Fibroblast of the conjunctiva (primary cell): ENCODE data around the gene PLGRKT.
A peak's percentile ranks its signal among the peaks of the same experiment; 100 is the strongest.
"Not testable (repeated sequence)": the region's sequence is repeated elsewhere in the genome, so short reads cannot be mapped to it uniquely, and the experiment has no call there.

Experiments
- DNase-seq: peaks from one replicate; pipeline ENCODE4 v3.0.0-alpha.2; 2010; ENCODE audit warnings: low read depth

Gene PLGRKT

GRCh38 chr9:5450359-5451091, 12.8 kb upstream of the PLGRKT start, which contains the start of gene CD274:
TSS of gene CD274 (plus strand) at chr9:5450542. CDS start at chr9:5456114, 5,572 bp downstream.
- DNase-seq = peak; percentile 81

GRCh38 chr9:5449521-5450358, 12.0 kb upstream of the PLGRKT start:
- DNase-seq = no peak

GRCh38 chr9:5448461-5449435, 11.0 kb upstream of the PLGRKT start:
- no peak for DNase-seq

GRCh38 chr9:5448016-5448415, 10.3 kb upstream of the PLGRKT start:
- no peak for DNase-seq

DNA sequence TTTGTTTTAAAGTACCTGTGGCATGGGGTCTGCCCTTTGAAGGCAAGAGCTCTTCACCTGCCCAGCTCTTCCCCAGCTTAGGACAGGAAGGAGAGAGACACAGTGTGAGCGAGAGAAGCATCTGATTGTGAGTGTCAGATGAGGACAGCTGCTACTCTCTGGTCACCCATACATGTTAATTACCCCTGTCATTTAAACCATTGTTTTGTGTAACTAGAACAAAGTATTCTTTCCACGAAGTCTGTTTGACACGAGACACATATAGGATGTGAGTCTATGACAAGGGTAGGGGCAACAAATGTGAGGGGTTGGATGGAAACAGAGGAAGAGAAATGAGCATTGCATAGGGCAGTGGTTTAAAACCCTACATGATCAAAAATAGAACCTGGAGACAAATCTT, 9.6 kb upstream of the PLGRKT start:
- DNase-seq = no peak

GRCh38 chr9:5446451-5447236, 8.9 kb upstream of the PLGRKT start:
- DNase-seq = no peak

DNA sequence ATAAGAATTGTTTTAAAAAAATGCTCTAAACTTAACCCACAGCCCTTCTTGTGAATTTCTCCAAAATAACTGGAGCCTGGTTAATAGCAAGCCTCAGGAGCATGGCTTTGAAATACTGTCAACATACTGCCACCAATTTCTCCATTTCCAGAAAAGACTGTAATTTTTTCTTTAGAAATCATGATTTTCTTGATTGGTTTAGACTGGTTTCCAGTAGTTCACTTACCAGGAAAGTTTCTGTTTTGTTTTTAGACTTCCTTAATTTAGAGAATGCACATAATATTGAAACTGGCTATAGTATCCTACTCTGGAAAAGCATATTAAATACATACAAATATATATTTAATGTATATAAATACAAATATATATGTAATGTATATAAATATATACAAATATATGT, 8.2 kb upstream of the PLGRKT start:
- no peak for DNase-seq

DNA sequence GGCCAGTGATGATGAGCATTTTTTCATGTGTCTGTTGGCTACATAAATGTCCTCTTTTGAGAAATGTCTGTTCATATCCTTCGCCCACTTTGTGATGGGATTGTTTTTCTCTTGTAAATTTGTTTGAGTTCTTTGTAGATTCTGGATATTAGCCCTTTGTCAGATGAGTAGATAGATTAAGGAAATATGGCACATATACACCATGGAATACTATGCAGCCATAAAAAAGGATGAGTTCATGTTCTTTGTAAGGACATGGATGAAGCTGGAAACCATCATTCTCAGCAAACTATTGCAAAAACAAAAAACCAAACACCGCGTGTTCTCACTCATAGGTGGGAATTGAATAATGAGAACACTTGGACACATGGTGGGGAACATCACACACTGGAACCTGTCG, 7.4 kb upstream of the PLGRKT start:
- DNase-seq = not testable (repeated sequence)

DNA sequence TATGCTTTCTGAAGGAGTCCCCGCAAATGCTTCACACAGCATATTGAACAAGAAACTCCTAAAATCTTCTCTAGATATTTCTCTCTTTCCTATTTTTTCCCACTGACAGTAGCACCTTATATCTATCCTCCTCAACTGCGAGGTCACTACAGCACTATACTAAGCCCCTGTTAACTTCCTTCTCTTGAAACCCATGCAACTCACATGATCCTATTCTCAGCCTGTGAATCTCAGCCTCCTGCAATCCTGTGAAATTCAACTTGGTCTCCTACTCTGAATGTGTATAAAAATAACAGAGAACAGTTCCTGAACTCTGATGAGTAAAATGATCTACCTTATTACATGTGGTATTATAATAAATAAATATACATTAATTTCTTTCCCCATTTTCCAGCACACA, 6.1 kb upstream of the PLGRKT start:
- DNase-seq = no peak

DNA sequence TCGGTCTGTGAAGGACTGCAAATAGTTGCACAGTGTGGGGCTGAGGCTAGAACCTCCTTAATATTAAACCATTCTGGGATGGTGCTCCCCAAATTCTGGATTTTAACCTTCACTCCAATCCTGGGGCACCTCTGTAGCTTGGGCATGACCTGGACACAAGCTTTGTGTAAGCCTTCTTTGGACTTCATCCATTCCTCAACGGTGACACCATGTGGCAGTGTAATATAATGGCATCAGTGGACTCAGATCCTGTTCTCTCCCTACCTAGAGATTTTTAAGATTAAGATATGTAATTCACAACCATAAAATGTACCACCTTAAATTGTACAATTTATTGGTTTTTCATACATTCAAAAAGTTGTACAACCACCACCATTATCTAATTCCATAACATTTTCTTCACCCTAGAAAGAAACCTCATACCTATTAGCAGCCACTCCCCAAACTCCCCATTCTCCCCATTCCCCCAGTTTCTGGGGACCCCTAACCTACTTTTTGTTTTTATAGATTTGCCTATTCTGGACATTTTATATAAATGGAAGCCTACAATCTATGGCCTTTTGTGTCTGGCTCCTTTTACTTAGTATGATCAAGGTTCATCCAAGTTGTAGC, 4.8 kb upstream of the PLGRKT start:
- peak; percentile 55 for DNase-seq

DNA sequence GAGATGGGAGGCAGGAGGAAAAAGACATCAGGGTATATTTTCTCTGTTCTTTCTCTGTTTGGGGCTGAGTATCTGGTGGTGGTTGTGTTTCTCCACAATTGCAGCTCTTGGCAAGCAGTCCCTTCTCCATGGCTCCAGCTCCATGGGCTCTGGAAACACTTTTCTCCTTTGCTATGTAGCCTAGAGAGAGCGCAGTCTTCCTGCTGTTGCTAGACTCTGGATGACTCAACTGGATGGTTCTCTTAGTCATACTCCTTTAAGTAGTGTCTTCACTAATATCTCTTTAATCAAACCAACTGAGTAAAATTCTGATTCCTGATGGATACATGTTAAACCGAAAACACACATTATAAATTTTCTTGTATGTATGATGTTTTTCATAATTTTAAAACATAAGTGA, 3.3 kb upstream of the PLGRKT start:
- no peak for DNase-seq

DNA sequence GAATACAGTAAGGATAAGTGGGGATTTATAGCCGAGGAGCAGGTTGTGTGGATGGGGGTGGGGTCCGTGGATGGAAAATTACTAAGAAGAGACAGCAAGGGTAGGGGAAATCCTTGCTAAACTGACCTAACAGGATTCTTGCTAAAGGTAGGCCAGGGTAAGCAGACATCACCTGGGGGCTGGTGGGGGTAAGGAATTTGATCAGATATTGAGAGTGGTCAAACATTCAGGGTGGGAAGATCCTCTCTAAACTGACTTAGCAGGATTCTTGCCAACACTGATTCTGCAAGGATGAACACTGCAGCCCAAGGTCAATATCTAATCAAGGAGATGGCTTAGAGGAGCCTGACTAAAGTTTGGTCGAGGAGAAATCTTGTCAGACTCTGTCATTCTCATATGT, 2.7 kb upstream of the PLGRKT start:
- no peak for DNase-seq

DNA sequence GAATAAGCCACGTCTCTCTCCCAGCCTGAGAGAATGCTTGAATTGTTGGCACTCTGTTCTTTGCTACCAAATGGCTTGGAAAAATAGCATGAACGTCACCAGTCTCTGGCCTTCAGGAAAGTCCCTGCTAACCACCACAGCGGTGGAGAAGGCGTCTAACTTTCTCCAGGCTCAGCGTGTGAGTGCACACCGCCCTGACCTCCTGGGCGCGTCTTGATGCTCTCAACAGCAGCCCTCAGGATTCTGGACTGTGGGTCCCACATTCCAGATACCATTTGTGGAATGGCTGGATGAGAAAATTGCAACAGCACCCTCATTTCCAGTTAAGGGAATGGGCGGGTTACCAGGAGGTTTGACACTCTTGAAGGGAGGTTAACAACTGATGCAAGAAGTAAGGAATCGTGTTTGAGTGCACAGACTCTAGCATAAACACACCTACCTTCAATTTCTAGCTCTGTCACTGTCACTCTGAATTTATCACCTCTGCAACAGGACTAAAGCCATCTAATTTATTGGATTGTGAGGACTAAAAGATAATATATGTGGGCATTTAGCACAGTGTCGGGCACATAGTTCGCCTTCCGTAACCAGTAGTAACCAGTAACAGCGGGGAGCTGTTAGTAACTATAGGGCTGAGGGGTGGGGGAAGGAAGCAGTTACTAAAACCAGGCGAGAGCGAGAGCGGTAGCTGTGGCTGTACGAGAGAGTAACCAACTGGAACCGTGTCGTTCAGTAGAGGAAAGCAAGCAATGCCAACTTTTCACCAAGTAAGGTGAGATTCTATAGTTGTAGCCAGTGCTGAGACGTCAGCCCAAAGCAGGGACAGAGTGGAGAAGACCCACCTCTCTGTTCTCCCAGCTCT, 807 bp upstream of the PLGRKT start:
- no peak for DNase-seq

DNA sequence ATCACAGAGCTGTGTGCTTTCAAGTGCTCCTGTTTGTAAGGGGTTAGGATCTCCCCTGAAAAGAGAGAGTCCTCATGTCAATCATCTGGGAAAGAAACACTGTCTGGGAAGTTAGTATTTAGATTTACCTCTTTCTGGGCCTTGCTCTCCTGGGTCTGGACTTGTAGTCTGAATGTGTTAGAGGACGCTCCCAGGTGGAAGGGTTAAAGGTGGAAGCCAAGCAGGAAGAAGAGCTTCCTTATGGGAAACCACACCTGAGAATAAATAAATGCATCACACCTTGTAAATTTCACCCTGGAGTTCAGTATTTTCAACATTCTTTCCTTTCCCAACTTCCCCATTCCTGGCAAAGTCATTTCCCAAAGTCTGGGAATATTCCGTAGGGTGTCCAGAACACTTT, 1.3 kb downstream of the PLGRKT start:
- no peak for DNase-seq

DNA sequence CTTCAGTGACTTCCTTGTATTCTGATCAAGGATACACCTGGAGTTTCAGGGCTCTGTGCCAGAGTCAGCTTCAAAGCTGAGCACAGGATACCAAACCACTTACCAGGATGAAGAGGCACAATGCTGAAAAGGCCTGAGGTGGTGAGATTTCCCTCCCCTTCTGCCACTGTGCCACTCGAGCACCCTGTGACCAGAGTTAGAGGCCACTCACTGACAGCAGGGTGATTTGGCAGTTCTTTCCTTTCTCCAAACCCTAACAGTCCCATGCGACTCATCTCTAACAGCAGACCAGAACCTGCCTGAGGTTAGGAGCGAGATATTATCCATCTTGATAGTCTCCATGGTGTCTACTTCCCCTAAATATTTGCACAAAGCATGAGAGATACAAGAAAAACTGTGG, 1.8 kb downstream of the PLGRKT start:
- no peak for DNase-seq

DNA sequence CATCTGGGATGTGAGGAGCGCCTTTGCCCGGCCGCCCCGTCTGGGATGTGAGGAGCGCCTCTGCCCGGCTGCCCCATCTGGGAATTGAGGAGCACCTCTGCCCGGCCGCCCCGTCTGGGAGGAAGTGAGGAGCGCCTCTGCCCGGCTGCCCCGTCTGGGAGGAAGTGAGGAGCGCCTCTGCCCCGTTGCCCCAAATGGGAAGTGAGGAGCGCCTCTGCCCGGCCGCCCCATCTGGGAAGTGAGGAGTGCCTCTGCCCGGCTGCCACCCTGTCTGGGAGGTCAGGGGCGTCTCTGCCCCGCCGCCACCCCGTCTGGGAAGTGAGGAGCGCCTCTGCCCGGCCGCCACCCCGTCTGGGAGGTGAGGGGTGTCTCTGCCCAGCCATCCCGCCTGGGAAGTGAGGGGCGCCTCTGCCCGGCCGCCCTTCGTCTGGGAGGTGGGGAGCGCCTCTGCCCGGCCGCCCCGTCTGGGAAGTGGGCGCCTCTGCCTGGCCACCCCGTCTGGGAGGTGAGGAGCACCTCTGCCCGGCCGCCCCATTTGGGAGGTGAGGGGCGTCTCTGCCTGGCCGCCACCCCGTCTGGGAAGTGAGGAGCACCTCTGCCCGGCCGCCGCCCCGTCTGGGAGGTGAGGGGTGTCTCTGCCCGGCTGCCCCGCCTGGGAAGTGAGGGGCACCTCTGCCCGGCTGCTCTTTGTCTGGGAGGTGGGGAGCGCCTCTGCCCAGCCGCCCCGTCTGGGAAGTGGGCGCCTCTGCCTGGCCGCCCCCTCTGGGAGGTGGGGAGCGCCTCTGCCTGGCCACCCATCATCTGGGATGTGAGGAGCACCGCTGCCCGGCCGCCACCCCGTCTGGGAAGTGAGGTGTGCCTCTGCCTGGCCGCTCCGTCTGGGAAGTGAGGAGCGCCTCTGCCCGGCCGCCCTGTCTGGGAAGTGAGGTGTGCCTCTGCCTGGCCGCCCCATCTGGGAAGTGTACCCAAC, 3.6 kb downstream of the PLGRKT start:
- DNase-seq = not testable (repeated sequence)

DNA sequence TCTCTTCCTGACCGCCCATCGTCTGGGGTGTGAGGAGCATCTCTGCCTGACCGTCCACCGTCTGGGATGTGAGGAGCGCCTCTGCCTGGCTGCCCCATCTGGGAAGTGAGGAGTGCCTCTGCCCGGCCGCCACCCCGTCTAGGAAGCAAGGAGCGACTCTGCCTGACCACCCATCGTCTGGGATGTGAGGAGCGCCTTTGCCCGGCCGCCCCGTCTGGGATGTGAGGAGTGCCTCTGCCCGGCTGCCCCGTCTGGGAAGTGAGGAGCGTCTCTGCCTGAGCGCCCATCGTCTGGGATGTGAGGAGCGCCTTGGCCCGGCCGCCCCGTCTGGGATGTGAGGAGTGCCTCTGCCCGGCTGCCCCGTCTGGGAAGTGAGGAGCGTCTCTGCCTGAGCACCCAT, 4.4 kb downstream of the PLGRKT start:
- DNase-seq = not testable (repeated sequence)

- DNase-seq = not testable (repeated sequence)
Measured at GRCh38 chr9:5432890-5433289, 4.8 kb downstream of the PLGRKT start.

DNA sequence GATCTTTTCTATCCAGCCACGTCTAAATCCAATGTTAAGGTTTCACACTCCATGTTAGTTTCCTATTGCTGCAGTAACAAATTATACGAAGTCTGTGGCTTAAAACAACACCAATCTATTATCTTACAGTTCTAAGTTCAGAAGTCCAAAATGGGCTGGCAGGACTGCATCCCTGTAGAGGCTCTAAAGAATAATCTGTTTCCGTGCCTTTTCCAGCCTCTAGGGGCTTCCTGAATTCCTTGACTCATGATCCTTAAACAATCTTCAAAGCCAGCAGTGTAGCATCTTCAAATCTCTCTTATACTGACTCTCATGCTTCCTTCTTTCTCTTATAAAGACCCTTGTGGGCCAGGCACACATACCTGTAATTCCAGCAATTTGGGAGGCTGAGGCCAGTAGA, 6.8 kb downstream of the PLGRKT start:
- no peak for DNase-seq
